Spleen (tissue), 7 donors: ENCODE data around the gene CHMP4A.
A peak's percentile ranks its signal among the peaks of the same experiment; 100 is the strongest.

ENCODE experiments used
- POLR2A ChIP-seq, 3 donors: fragments of 450-650 bp; IDR thresholded peaks; one replicate each; pipeline ENCODE4 v1.5.1; 2017; ENCODE audit warnings: antibody characterized with exemption in 3 of 3, mild to moderate bottlenecking in 1 of 3
- POLR2AphosphoS5 ChIP-seq, 3 donors: sonication (generic); formaldehyde crosslinking; IDR thresholded peaks; one replicate each; pipeline ENCODE4 v1.5.1; 2017; ENCODE audit warnings: antibody characterized with exemption in 3 of 3
- TF ChIP-seq, protein P1 (sequence below), 11 experiments: fragments of 200-600 bp in 7 of 11; fragments of 450-650 bp in 4 of 11; sonication (generic) in 4 of 11; IDR thresholded peaks in 8 of 11; conservative IDR thresholded peaks in 3 of 11; 1 replicate in 7 of 11; 2 replicates in 4 of 11; pipeline versions ENCODE4 v1.4.0 to v1.8.0; 2016 to 2021; ENCODE audit warnings: antibody characterized with exemption in 11 of 11, inconsistent platforms in 4 of 11, mild to moderate bottlenecking in 1 of 11
- donor health status: DM: no; HTN: no; CAD: no; lungs with moderate emphysema.
- donor health status: DM: no; HTN: no; CAD: no.
- donor health status: DM: no; HTN: no; CAD: no.

- TF ChIP-seq, protein P1, sequence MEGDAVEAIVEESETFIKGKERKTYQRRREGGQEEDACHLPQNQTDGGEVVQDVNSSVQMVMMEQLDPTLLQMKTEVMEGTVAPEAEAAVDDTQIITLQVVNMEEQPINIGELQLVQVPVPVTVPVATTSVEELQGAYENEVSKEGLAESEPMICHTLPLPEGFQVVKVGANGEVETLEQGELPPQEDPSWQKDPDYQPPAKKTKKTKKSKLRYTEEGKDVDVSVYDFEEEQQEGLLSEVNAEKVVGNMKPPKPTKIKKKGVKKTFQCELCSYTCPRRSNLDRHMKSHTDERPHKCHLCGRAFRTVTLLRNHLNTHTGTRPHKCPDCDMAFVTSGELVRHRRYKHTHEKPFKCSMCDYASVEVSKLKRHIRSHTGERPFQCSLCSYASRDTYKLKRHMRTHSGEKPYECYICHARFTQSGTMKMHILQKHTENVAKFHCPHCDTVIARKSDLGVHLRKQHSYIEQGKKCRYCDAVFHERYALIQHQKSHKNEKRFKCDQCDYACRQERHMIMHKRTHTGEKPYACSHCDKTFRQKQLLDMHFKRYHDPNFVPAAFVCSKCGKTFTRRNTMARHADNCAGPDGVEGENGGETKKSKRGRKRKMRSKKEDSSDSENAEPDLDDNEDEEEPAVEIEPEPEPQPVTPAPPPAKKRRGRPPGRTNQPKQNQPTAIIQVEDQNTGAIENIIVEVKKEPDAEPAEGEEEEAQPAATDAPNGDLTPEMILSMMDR (IDR thresholded peaks at IDR 0.05 in 8 of 11, conservative IDR thresholded peaks at IDR 0.05 in 3 of 11) = peak in 10 of 11 experiments; percentile 38 to 79 (median 73)
- peak; percentile 96 to 97 (median 97) for TF ChIP-seq POLR2AphosphoS5 (IDR thresholded peaks at IDR 0.05)
- TF ChIP-seq POLR2A (IDR thresholded peaks at IDR 0.05) = peak in 2 of 3 donors; percentile 19 to 77
Measured at GRCh38 chr14:24215495-24216344, 2.4 kb upstream of the CHMP4A start, which contains the start of gene MDP1.
